GM12878 (cell line): ENCODE results near the gene SRP14. TPM values are rescaled to one million over a fixed set of nuclear protein-coding genes. Genes with fewer than 3 reads are reported as not detected.

ENCODE experiments used
- ATAC-seq: fragments of 200-7000 bp; cut with Tn5 transposase; 3 replicates; pipeline ENCODE4 v1.9.1; 2020; ENCODE audit warnings: mild to moderate bottlenecking, moderate library complexity
- BruUV-seq: library from RNA; stranded (reverse); fragments of 400-500 nt; replicated peaks from 2 replicates; lab custom pipeline; 2021; lab: Mats Ljungman, UMichigan
- CTCF ChIA-PET: fragments of 300-600 bp; sonication (Branson Sonifier 250); formaldehyde crosslinking; extraction: SDS; loops from one replicate; lab custom pipeline; 2021; ENCODE audit warnings: inconsistent platforms; lab: Yijun Ruan, JAX
- POLR2A ChIA-PET: fragments of 350-600 bp; formaldehyde crosslinking; extraction: SDS; loops from one replicate; lab custom pipeline; 2021; ENCODE audit warnings: inconsistent platforms; lab: Charles Lee
- RAD21 ChIA-PET: fragments of 300-600 bp; sonication (Branson Sonifier 250); formaldehyde crosslinking; loops from one replicate; lab custom pipeline; 2023; ENCODE audit warnings: antibody characterized with exemption; ENCODE audit not compliant: unreplicated experiment; lab: Charles Lee
- SMC1A ChIA-PET: fragments of 300-600 bp; sonication (Branson Sonifier 250); formaldehyde crosslinking; loops from one replicate; lab custom pipeline; 2023; ENCODE audit not compliant: unreplicated experiment, uncharacterized antibody; lab: Charles Lee
- DNase-seq: peaks from one replicate; pipeline ENCODE4 v3.0.0-alpha.2; 2011; ENCODE audit warnings: low read depth, low spot score
- FAIRE-seq: peaks from 3 replicates; lab custom pipeline; 2011; peaks lifted over from hg19 to GRCh38; lab: Jason Lieb, UNC
- H2AFZ ChIP-seq: 2 replicates; pipeline ENCODE4 v1.6.0; 2011; ENCODE audit warnings: low read depth, low read length, control low read depth; ENCODE audit not compliant: control insufficient read depth
- H3K27ac ChIP-seq: 2 replicates; pipeline ENCODE4 v1.5.1; 2011; ENCODE audit warnings: control low read depth; ENCODE audit not compliant: control insufficient read depth, insufficient read depth
- H3K27me3 ChIP-seq, 2 experiments: replicated peaks in 1 of 2; 2 replicates each; pipeline versions ENCODE4 v1.6.0 to v1.6.1; 2011; ENCODE audit warnings: low read length in 1 of 2; ENCODE audit not compliant: control insufficient read depth in 2 of 2, insufficient read depth in 2 of 2
- H3K36me3 ChIP-seq, 2 experiments: 2 replicates each; pipeline ENCODE4 v1.5.1; 2011; ENCODE audit warnings: low read length in 1 of 2; ENCODE audit not compliant: control insufficient read depth in 2 of 2, insufficient read depth in 2 of 2
- H3K4me1 ChIP-seq: 2 replicates; pipeline ENCODE4 v1.6.1; 2011; ENCODE audit warnings: mild to moderate bottlenecking, low read length, moderate library complexity, mixed read lengths; ENCODE audit not compliant: control insufficient read depth, insufficient read depth
- H3K4me2 ChIP-seq: 2 replicates; pipeline ENCODE4 v1.6.0; 2011; ENCODE audit warnings: control low read depth; ENCODE audit not compliant: control insufficient read depth, insufficient read depth
- H3K4me3 ChIP-seq: fragments of 200-600 bp; sonication (generic); 2 replicates; pipeline ENCODE4 v1.5.1; 2016
- H3K79me2 ChIP-seq: 2 replicates; pipeline ENCODE4 v1.6.0; 2011; ENCODE audit warnings: low read length; ENCODE audit not compliant: control insufficient read depth, insufficient read depth
- H3K9ac ChIP-seq: 2 replicates; pipeline ENCODE4 v1.8.0; 2011; ENCODE audit warnings: low read length, control low read depth, mixed read lengths; ENCODE audit not compliant: control insufficient read depth, insufficient read depth
- H3K9me3 ChIP-seq: replicated peaks from 3 replicates; pipeline ENCODE4 v1.5.1; 2011; ENCODE audit warnings: mild to moderate bottlenecking, low read length; ENCODE audit not compliant: control insufficient read depth, insufficient read depth
- H4K20me1 ChIP-seq: 2 replicates; pipeline ENCODE4 v1.6.0; 2011; ENCODE audit not compliant: control insufficient read depth, insufficient read depth
- HDGF ChIP-seq: fragments of 450-650 bp; IDR thresholded peaks from 2 replicates; pipeline ENCODE4 v1.6.1; 2016; ENCODE audit warnings: antibody characterized with exemption
- MYB ChIP-seq: fragments of 150-350 bp; IDR thresholded peaks from 2 replicates; pipeline ENCODE4 v1.6.1; 2014; ENCODE audit warnings: mild to moderate bottlenecking, low read depth, low read length, borderline replicate concordance
- PAX5 ChIP-seq: IDR thresholded peaks from 2 replicates; pipeline ENCODE4 v1.6.1; 2011; ENCODE audit warnings: low read depth, low read length, borderline replicate concordance
- POLR2A ChIP-seq: IDR thresholded peaks from 2 replicates; pipeline ENCODE4 v1.6.1; 2011; ENCODE audit warnings: low read depth, mild to moderate bottlenecking, low read length
- POLR2AphosphoS2 ChIP-seq: IDR thresholded peaks from 2 replicates; pipeline ENCODE4 v1.6.1; 2011; ENCODE audit warnings: low read depth, mild to moderate bottlenecking, low read length, improper control_type of control experiment, moderate library complexity
- STAT1 ChIP-seq: fragments of 450-650 bp; conservative IDR thresholded peaks from 2 replicates; pipeline ENCODE4 v1.6.1; 2014; ENCODE audit warnings: antibody characterized with exemption, mild to moderate bottlenecking
- WGBS: methylation state at CpG from one replicate; pipeline ENCODE4 v1.1.6; 2016; ENCODE audit warnings: low lambda C conversion rate; ENCODE audit not compliant: insufficient replicate concordance, insufficient coverage; ENCODE audit errors: missing lambda C conversion rate; 5-methylcytosine and 5-hydroxymethylcytosine counted together
- in situ Hi-C: fragments of 300-500 bp; cut with MboI; formaldehyde crosslinking; loops from 9 replicates; pipeline ENCODE4 v1.14.3; 2018; ENCODE audit warnings: mixed read lengths
- intact Hi-C: fragments of 100-400 bp; cut with micrococcal nuclease; formaldehyde crosslinking; loops from one replicate; pipeline ENCODE4 v1.14.2; 2022; ENCODE audit not compliant: unreplicated experiment
- polyA plus RNA-seq, 11 experiments: library from polyadenylated mRNA; depleted of rRNA in 4 of 11; unstranded in 6 of 11; stranded (reverse) in 5 of 11; fragments of >200 nt; fragmentation: Nextera tagmentation in 4 of 11; fragmentation: Illumina TruSeq in 1 of 11; extraction: Ambion mirVana in 4 of 11; extraction: Trizol in 1 of 11; gene quantifications; 1 replicate in 1 of 11; 2 replicates in 10 of 11; pipeline versions ENCODE4 v1.2.1 to v1.2.3, GENCODE V29; 2011 to 2016; ENCODE audit warnings: inconsistent platforms in 2 of 11, missing spikeins in 2 of 11, low read depth in 1 of 11
- total RNA-seq, 4 experiments: library from RNA; depleted of rRNA in 3 of 4; stranded (reverse); fragments of >200 nt in 3 of 4; fragmentation: Illumina TruSeq in 1 of 4; extraction: Trizol in 1 of 4; gene quantifications; 2 replicates each; pipeline versions ENCODE4 v1.2.1 to v1.2.3, GENCODE V29; 2013 to 2021

SRP14 gene
- total and polyA plus RNA-seq, 10 of the 15 experiments (the other 5 are each of a cell fraction or from before 2014, with no cell fraction given), result 141 to 1,182 (median 493) TPM

DNA sequence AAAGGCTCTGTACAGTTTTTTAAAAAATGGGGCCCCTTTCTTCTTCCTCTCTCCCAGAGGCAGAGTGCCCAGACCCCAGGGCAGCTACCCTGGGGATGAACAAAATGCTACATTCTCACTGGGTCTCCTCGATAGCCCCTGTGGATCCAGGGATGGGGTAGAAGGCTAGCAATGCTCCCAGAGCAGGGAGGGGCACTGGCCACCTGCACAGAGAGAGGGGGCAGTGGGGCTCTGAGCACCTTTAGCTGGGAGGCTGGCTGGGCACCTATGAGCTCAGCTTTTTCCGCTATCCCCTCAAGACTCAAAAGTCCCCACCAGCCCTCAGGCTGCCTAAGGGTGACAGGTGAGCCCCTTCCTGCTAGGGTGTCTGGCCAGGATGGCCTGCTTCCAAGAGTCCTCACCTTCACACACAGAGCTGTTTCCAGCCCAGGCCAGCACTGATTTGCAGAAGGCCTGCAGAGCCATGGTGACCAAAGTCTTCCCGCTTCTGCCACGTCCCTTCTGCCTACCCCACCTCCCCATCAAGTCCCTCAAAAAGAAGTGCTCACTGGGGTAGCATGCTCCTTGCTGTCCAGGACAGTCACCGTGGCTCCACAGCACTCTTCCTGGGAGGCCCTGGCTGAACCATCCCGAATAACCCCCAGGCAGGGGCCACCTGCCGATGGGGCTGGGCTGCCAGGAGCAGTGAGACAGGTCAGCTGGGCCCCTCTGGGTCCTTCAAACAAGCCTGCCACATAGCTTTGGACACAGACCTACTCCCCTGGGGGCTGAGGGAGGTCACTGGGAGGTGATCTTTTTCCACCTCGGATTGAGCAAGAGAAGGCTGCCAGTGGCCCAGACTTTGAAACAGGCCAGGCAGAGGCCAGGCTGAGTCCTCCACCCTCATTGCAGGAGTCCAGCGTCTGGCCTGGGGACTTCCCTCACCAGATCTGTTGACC lies 49.3 kb upstream of the SRP14 start:
- FAIRE-seq, result no peak
- no peak; the same call in 2 of the 3 replicates for ATAC-seq
- H3K9me3 ChIP-seq, result no peaks in the 10 kb centered on the region
- no peak overlapping the region for H3K9ac ChIP-seq
- peaks cover 17 to 19% of the 10 kb centered on the region in 2 experiments for H3K36me3 ChIP-seq
- RAD21 ChIA-PET, result interaction anchor here (0.6 to 1.0 kb wide), 2 partner anchors 15 to 114 kb away, joined by 3 read pairs; no protein-coding TSS in a partner anchor
- no peak for TF ChIP-seq HDGF
- no peak for TF ChIP-seq PAX5
- peak; percentile 56; the same call in 1 of the 2 replicates for TF ChIP-seq POLR2A
- TF ChIP-seq MYB, result no peak
- no peak for TF ChIP-seq STAT1
- 0 out of 2 replicates have a peak, but pooled peaks have one; percentile 30 for TF ChIP-seq POLR2AphosphoS2
- TF ChIP-seq, all 136 proteins: peak for 2
- BruUV-seq, result TSS peak; percentile 37
- peaks cover 12% of the 10 kb centered on the region for H3K4me1 ChIP-seq
- no peak overlapping the region for H3K4me2 ChIP-seq
- intact Hi-C loops (no loop called here), in situ Hi-C loops (no loop called here)
- no peak overlapping the region for H2AFZ ChIP-seq
- peaks cover 3% of the 10 kb centered on the region; the same call in 1 of the 2 replicates for H3K79me2 ChIP-seq
- CTCF ChIA-PET, result interaction anchor here (1.6 to 3.1 kb wide), 4 partner anchors 9 to 42 kb away, joined by 5 to 20 read pairs (median 9); no protein-coding TSS in a partner anchor
- H3K27ac ChIP-seq, result no peak overlapping the region
- no peaks in the 10 kb centered on the region for H4K20me1 ChIP-seq
- WGBS, result 82% methylated on average over 9 of the region's 9 CpGs
- H3K27me3 ChIP-seq, result no peaks in the 10 kb centered on the region
- POLR2A ChIA-PET, result interaction anchor here (1.0 to 1.6 kb wide), 5 partner anchors 13 to 34 kb away, joined by 3 to 6 read pairs (median 3); no protein-coding TSS in a partner anchor
- H3K4me3 ChIP-seq, result no peak overlapping the region
- DNase-seq, result no peak
- SMC1A ChIA-PET, result interaction anchor here (2.0 to 43.9 kb wide), 2 partner anchors 16 to 43 kb away, joined by 6 to 981 read pairs; partner anchors contain the start of gene BMF
